Thoracic aorta (tissue), 2 donors: Measurements from ENCODE around the gene NKX6-2. TPM values are rescaled to one million over a fixed set of nuclear protein-coding genes. Genes with fewer than 3 reads are reported as not detected.

Experiments
- ATAC-seq: fragments of 150-250 bp; one replicate; pipeline ENCODE4 v1.8.0; 2017; ENCODE audit warnings: low read depth; ENCODE audit not compliant: insufficient number of reproducible peaks, low FRiP score
- DNase-seq: peaks from one replicate; pipeline ENCODE4 v3.0.0-alpha.2; 2020; ENCODE audit warnings: low spot score
- H3K27ac ChIP-seq, 2 donors: fragments of 200-600 bp; sonication (generic); 1 replicate in 1 of 2; 2 replicates in 1 of 2; pipeline ENCODE4 v1.5.1; 2016; ENCODE audit warnings: mild to moderate bottlenecking in 2 of 2, moderate library complexity in 2 of 2
- H3K27me3 ChIP-seq: fragments of 200-600 bp; sonication (generic); replicated peaks from 2 replicates; pipeline ENCODE4 v1.6.0; 2016; ENCODE audit warnings: mild to moderate bottlenecking; ENCODE audit not compliant: insufficient read depth
- H3K36me3 ChIP-seq: fragments of 200-600 bp; sonication (generic); one replicate; pipeline ENCODE4 v1.5.1; 2016
- H3K4me1 ChIP-seq, 2 donors: fragments of 200-600 bp; sonication (generic); 1 replicate in 1 of 2; 2 replicates in 1 of 2; pipeline versions ENCODE4 v1.5.1 to v1.6.0; 2016; ENCODE audit warnings: low read depth in 2 of 2, mild to moderate bottlenecking in 1 of 2; ENCODE audit not compliant: control insufficient read depth in 1 of 2
- H3K4me3 ChIP-seq: fragments of 200-600 bp; sonication (generic); 2 replicates; pipeline ENCODE4 v1.5.1; 2016; ENCODE audit warnings: mild to moderate bottlenecking
- H3K9me3 ChIP-seq: fragments of 200-600 bp; sonication (generic); 2 replicates; pipeline ENCODE4 v1.5.1; 2016
- total RNA-seq, 2 donors: library from RNA; depleted of rRNA; stranded (reverse); fragments of >200 nt; gene quantifications; one replicate each; pipeline versions ENCODE4 v1.1.0 to v1.2.3, GENCODE V29; 2016
- TF ChIP-seq, protein P1 (sequence below): fragments of 200-600 bp; sonication (generic); IDR thresholded peaks from one replicate; pipeline ENCODE4 v1.5.1; 2019; ENCODE audit warnings: antibody characterized with exemption

The NKX6-2 gene
- total RNA-seq, 2 donors from 2014 or later, result 19.8 TPM; not detected in 1

DNA sequence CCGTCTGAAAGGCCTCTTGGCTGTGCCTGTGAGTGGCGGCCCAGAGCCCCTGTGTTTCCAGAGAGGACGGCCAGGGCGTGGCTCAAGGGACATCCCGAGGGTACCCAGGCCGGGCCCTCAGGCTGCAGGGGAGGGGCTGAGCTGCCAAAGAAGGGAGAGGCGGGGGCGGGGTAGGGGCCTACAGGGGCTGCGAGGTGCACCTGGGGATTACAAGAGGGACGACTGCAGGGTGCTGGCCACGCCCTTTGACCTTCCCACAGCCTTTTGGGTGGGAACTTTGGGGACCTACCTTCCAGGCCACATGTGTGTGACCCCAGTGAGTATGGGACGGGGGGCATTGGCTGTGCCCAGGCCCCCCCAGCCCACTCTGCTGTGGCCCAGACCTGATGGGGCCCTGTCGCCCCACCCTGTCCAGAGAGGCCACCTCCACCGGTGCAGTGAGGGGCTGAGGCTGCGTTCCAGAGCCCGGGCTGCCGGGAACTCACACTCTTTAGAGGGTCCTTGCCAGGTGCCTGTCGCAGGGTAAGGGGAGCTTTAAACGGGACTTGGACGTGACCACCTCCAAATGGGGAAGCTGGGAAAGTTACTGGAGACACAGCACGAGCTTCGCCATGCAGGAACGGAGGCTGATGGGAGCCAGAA, 19.0 kb upstream of the NKX6-2 start:
- no peaks in the 10 kb centered on the region for H3K27me3 ChIP-seq
- TF ChIP-seq, protein P1, sequence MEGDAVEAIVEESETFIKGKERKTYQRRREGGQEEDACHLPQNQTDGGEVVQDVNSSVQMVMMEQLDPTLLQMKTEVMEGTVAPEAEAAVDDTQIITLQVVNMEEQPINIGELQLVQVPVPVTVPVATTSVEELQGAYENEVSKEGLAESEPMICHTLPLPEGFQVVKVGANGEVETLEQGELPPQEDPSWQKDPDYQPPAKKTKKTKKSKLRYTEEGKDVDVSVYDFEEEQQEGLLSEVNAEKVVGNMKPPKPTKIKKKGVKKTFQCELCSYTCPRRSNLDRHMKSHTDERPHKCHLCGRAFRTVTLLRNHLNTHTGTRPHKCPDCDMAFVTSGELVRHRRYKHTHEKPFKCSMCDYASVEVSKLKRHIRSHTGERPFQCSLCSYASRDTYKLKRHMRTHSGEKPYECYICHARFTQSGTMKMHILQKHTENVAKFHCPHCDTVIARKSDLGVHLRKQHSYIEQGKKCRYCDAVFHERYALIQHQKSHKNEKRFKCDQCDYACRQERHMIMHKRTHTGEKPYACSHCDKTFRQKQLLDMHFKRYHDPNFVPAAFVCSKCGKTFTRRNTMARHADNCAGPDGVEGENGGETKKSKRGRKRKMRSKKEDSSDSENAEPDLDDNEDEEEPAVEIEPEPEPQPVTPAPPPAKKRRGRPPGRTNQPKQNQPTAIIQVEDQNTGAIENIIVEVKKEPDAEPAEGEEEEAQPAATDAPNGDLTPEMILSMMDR, result no peak
- no peak overlapping the region for H3K4me3 ChIP-seq
- no peak overlapping the region for H3K27ac ChIP-seq
- ATAC-seq (no peak), DNase-seq (no peak)
- no peaks in the 10 kb centered on the region for H3K4me1 ChIP-seq
- H3K36me3 ChIP-seq, result no peaks in the 10 kb centered on the region
- H3K9me3 ChIP-seq, result peaks cover 4% of the 10 kb centered on the region

DNA sequence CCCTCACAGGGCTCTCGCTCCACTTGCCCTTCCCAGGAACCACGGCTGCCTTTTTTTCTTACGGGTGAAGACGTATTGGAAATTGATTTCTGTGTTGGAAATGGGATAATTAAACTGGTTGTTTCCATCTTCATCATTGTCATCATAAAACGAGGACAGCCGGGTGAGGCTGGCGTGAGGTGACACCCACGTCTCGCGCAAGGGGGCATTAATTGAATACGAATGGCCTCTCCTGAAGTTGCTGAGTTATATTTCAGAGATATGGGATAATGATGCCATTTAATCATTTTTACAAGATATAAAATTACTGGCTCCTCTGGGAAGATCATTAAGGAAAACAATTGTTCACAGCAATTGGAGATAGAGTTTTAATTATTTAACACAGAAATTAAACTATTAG, 18.3 kb upstream of the NKX6-2 start:
- ATAC-seq (no peak), DNase-seq (no peak)
- Histone ChIP-seq H3K4me3 (no peak overlapping the region), H3K4me1 (no peaks in the 10 kb centered on the region), H3K9me3 (peaks cover 4% of the 10 kb centered on the region), H3K27ac (no peak overlapping the region), H3K27me3 (no peaks in the 10 kb centered on the region), H3K36me3 (no peaks in the 10 kb centered on the region)
- TF ChIP-seq, protein P1, result no peak

DNA sequence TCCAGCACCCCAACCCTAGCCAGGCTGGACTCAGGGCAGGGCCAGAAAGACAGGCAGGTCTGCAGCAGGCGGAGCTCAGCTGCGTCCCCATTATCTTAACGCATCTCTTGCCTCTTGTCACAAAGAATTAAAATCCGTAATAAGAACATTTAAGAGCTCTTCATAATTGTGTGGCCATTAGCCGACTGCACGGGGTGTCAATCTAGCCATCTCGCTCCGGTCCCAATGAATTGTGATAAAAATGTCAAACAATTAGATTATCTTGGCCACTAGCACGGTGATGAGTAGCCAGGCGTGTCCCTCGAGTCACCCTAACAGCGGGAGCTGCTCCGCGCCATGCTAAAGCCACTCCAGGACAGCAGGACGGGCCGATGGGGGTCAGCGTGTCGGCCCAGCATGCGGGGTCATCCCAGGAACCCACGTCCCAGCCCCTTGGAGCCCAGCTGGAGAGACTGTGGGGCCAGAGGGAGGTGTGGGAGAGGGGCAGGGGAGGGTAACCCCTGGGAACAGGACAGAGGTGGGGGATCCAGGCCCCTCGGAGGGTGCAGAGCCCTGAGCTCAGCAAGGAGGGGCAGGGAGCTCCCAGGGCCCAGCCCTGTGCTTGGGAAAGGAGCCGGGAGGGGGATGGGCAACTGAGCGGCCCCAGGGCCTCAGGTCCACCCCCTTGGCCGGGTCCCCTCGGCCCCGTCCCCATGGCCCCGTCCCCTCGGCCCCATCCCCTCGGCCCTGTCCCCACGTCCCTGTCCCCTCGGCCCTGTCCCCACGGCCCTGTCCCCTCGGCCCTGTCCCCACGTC, 17.7 kb upstream of the NKX6-2 start:
- Histone ChIP-seq H3K27me3 (no peaks in the 10 kb centered on the region), H3K9me3 (peaks cover 4% of the 10 kb centered on the region), H3K27ac (no peak overlapping the region), H3K36me3 (no peaks in the 10 kb centered on the region), H3K4me1 (no peaks in the 10 kb centered on the region), H3K4me3 (no peak overlapping the region)
- TF ChIP-seq, protein P1, result no peak
- ATAC-seq (no peak), DNase-seq (no peak)

DNA sequence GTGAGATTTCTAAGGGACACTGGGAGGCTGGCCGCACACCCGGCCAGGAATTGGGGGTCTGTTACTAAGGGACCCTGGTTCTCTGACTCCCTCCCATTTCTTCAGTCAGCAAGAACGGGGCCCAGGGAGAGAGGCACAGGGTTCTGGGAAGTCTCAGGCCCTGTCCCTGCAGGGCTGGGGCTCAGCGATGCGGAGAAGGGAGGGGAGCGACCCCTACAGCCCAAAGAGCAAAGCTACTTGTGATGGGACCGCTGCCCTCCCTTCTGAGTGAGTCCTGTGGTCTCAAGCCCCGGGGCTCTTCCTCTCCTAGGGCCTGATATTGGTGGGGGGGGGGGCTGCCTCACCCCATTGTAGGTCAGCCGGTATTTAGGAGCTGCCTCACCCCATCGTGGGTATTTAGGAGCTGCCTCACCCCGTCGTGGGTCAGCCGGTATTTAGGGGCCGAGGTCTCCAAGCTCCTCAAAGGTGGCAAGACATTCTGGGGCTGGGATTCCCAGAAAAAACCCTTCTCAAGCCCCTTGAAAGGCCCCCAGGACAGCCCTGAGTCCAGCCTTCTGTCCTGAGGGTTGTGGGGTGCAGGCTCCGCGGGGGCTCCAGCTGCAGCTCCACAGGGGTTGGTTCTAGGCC, 16.9 kb upstream of the NKX6-2 start:
- DNase-seq (no peak), ATAC-seq (no peak)
- H3K9me3 ChIP-seq, result peaks cover 4% of the 10 kb centered on the region
- TF ChIP-seq, protein P1, result no peak
- no peaks in the 10 kb centered on the region for H3K27me3 ChIP-seq
- H3K36me3 ChIP-seq, result no peaks in the 10 kb centered on the region
- H3K27ac ChIP-seq, result no peak overlapping the region
- no peak overlapping the region for H3K4me3 ChIP-seq
- no peaks in the 10 kb centered on the region for H3K4me1 ChIP-seq

DNA sequence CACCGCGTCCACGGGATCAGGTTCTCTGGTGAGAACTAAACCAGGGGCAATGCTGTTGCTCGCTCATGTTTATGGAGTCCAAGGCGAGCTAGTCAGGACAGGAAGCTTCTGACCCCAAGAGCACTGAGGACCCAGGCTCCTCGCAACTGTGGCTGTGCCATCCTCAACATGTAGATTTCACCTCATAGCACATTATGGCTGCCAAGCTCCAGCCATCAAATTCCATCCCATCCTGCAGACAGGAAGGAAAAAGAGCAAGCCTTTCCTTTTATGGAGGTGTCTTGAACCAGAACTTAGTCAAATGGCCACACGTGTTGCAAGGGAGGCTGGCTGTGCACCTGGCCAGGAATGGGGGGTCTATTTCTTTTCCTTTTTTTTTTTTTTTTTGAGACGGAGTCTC, 16.1 kb upstream of the NKX6-2 start:
- Histone ChIP-seq H3K4me1 (no peaks in the 10 kb centered on the region), H3K4me3 (no peak overlapping the region), H3K27me3 (no peaks in the 10 kb centered on the region), H3K9me3 (peaks cover 4% of the 10 kb centered on the region), H3K27ac (no peak overlapping the region), H3K36me3 (no peaks in the 10 kb centered on the region)
- ATAC-seq (no peak), DNase-seq (no peak)
- TF ChIP-seq, protein P1, result no peak
